GM12878 (cell line): ENCODE measurements around the gene HMGB1. TPM values are rescaled to one million over a fixed set of nuclear protein-coding genes. Genes with fewer than 3 reads are reported as not detected.
A peak's percentile ranks its signal among the peaks of the same experiment; 100 is the strongest.

Experiments used
- ATF7 ChIP-seq: fragments of 450-650 bp; IDR thresholded peaks from 2 replicates; pipeline ENCODE4 v1.6.1; 2016; ENCODE audit warnings: low read depth, mild to moderate bottlenecking
- CBFB ChIP-seq: IDR thresholded peaks from 2 replicates; pipeline ENCODE4 v1.6.1; 2016; ENCODE audit warnings: antibody characterized with exemption, low read depth
- CHD2 ChIP-seq: IDR thresholded peaks from 2 replicates; pipeline ENCODE4 v1.6.1; 2011; ENCODE audit warnings: low read depth, low read length, improper control_type of control experiment, borderline replicate concordance
- DPF2 ChIP-seq: fragments of 450-650 bp; IDR thresholded peaks from 2 replicates; pipeline ENCODE4 v1.6.1; 2017; ENCODE audit warnings: mild to moderate bottlenecking
- IKZF2 ChIP-seq, 2 experiments: fragments of 450-650 bp; IDR thresholded peaks; 2 replicates each; pipeline ENCODE4 v1.6.1; 2017; ENCODE audit warnings: mild to moderate bottlenecking in 2 of 2, moderate library complexity in 2 of 2
- IRF4 ChIP-seq: IDR thresholded peaks from 2 replicates; pipeline ENCODE4 v1.6.1; 2011; ENCODE audit warnings: low read depth, low read length
- JUND ChIP-seq: IDR thresholded peaks from 2 replicates; pipeline ENCODE4 v1.6.1; 2012; ENCODE audit warnings: low read depth, mild to moderate bottlenecking, low read length, improper control_type of control experiment, moderate library complexity
- LARP7 ChIP-seq: fragments of 450-650 bp; IDR thresholded peaks from 2 replicates; pipeline ENCODE4 v1.6.1; 2017; ENCODE audit warnings: mild to moderate bottlenecking
- MEF2A ChIP-seq: IDR thresholded peaks from 2 replicates; pipeline ENCODE4 v1.6.1; 2011; ENCODE audit warnings: low read depth, mild to moderate bottlenecking, low read length, moderate library complexity; ENCODE audit not compliant: insufficient read depth
- NBN ChIP-seq: fragments of 450-650 bp; IDR thresholded peaks from 2 replicates; pipeline ENCODE4 v1.6.1; 2016
- NR2F1 ChIP-seq: fragments of 450-650 bp; conservative IDR thresholded peaks from 2 replicates; pipeline ENCODE4 v1.6.1; 2017; ENCODE audit warnings: mild to moderate bottlenecking
- PAX8 ChIP-seq: fragments of 450-650 bp; IDR thresholded peaks from 2 replicates; pipeline ENCODE4 v1.6.1; 2017; ENCODE audit warnings: mild to moderate bottlenecking, moderate library complexity
- POLR2A ChIP-seq: IDR thresholded peaks from 2 replicates; pipeline ENCODE4 v1.6.1; 2011; ENCODE audit warnings: low read depth, mild to moderate bottlenecking, low read length
- RUNX3 ChIP-seq: IDR thresholded peaks from 2 replicates; pipeline ENCODE4 v1.6.1; 2012; ENCODE audit warnings: low read length, inconsistent platforms
- STAT3 ChIP-seq: IDR thresholded peaks from 2 replicates; pipeline ENCODE4 v1.6.1; 2011; ENCODE audit warnings: low read depth, low read length, improper control_type of control experiment
- SUPT20H ChIP-seq: IDR thresholded peaks from 2 replicates; pipeline ENCODE4 v1.6.1; 2011; ENCODE audit warnings: low read depth, mild to moderate bottlenecking, low read length, moderate library complexity, borderline replicate concordance; ENCODE audit not compliant: control insufficient read depth
- polyA plus RNA-seq, 11 experiments: library from polyadenylated mRNA; depleted of rRNA in 4 of 11; unstranded in 6 of 11; stranded (reverse) in 5 of 11; fragments of >200 nt; fragmentation: Nextera tagmentation in 4 of 11; fragmentation: Illumina TruSeq in 1 of 11; extraction: Ambion mirVana in 4 of 11; extraction: Trizol in 1 of 11; gene quantifications; 1 replicate in 1 of 11; 2 replicates in 10 of 11; pipeline versions ENCODE4 v1.2.1 to v1.2.3, GENCODE V29; 2011 to 2016; ENCODE audit warnings: inconsistent platforms in 2 of 11, missing spikeins in 2 of 11, low read depth in 1 of 11
- total RNA-seq, 4 experiments: library from RNA; depleted of rRNA in 3 of 4; stranded (reverse); fragments of >200 nt in 3 of 4; fragmentation: Illumina TruSeq in 1 of 4; extraction: Trizol in 1 of 4; gene quantifications; 2 replicates each; pipeline versions ENCODE4 v1.2.1 to v1.2.3, GENCODE V29; 2013 to 2021
- TF ChIP-seq, protein P1 (sequence below): fragments of 450-650 bp; IDR thresholded peaks from 2 replicates; pipeline ENCODE4 v1.6.1; 2017; ENCODE audit warnings: mild to moderate bottlenecking
- TF ChIP-seq, protein P2 (sequence below): IDR thresholded peaks from 2 replicates; pipeline ENCODE4 v1.6.1; 2011; ENCODE audit warnings: borderline replicate concordance, low read depth, mild to moderate bottlenecking, moderate library complexity, low read length; ENCODE audit not compliant: insufficient read depth, poor library complexity, severe bottlenecking
- TF ChIP-seq, protein P3 (sequence below): fragments of 450-650 bp; IDR thresholded peaks from 2 replicates; pipeline ENCODE4 v1.6.1; 2017; ENCODE audit warnings: mild to moderate bottlenecking, moderate library complexity
- TF ChIP-seq, protein P4 (sequence below): IDR thresholded peaks from 2 replicates; pipeline ENCODE4 v1.6.1; 2012; ENCODE audit warnings: low read length, inconsistent platforms
- TF ChIP-seq, protein P5 (sequence below): IDR thresholded peaks from 2 replicates; pipeline ENCODE4 v1.6.1; 2011; ENCODE audit warnings: low read depth, low read length, improper control_type of control experiment, borderline replicate concordance

The HMGB1 gene
- total and polyA plus RNA-seq, 10 of the 15 experiments (the other 5 are each of a cell fraction or from before 2014, with no cell fraction given): 365 to 2,529 (median 1,396) TPM

DNA sequence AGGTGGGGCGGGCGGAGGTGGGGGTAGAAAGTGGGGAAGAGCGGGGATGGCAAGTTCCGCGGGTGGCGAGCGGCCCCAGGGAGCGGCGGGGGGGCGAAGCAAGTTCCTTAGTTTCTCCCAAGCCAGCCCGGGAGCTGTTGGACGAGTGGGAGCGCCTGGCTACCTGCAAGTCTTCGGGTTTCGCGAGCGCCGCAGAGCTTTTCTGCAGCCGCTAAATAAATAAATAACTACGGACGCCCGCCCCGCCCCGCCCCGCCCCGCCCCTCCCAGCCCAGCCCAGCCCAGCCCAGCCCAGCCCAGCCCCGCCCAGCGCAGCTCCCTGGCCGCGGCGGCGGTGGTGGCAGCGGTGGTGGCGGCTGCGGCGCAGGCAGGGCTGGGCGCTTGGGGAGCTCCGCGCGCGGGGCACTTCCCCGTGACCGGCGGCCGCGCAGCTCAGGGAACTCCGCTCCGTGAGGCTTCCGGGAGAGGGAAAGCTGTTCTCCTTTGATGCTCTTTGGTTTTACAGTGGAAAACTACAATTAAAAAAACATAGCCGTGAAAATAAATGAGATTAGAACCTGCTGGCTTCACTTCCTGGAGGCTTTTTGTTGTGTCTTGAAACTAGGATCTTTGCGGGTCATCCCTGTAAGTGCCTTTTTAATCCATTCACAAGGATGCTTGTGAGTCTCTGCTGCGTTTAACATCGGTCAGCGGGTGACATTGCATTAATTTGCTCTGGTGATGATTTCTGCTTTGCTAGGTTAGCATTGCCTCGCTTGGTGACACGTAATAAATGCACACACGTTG is 43.5 kb downstream of the HMGB1 start, which contains the start of gene UBE2L5 (continued):
- TF ChIP-seq, protein P1, sequence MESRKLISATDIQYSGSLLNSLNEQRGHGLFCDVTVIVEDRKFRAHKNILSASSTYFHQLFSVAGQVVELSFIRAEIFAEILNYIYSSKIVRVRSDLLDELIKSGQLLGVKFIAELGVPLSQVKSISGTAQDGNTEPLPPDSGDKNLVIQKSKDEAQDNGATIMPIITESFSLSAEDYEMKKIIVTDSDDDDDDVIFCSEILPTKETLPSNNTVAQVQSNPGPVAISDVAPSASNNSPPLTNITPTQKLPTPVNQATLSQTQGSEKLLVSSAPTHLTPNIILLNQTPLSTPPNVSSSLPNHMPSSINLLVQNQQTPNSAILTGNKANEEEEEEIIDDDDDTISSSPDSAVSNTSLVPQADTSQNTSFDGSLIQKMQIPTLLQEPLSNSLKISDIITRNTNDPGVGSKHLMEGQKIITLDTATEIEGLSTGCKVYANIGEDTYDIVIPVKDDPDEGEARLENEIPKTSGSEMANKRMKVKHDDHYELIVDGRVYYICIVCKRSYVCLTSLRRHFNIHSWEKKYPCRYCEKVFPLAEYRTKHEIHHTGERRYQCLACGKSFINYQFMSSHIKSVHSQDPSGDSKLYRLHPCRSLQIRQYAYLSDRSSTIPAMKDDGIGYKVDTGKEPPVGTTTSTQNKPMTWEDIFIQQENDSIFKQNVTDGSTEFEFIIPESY: no peak
- TF ChIP-seq, protein P2, sequence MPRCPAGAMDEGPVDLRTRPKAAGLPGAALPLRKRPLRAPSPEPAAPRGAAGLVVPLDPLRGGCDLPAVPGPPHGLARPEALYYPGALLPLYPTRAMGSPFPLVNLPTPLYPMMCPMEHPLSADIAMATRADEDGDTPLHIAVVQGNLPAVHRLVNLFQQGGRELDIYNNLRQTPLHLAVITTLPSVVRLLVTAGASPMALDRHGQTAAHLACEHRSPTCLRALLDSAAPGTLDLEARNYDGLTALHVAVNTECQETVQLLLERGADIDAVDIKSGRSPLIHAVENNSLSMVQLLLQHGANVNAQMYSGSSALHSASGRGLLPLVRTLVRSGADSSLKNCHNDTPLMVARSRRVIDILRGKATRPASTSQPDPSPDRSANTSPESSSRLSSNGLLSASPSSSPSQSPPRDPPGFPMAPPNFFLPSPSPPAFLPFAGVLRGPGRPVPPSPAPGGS: no peak
- TF ChIP-seq, protein P3, sequence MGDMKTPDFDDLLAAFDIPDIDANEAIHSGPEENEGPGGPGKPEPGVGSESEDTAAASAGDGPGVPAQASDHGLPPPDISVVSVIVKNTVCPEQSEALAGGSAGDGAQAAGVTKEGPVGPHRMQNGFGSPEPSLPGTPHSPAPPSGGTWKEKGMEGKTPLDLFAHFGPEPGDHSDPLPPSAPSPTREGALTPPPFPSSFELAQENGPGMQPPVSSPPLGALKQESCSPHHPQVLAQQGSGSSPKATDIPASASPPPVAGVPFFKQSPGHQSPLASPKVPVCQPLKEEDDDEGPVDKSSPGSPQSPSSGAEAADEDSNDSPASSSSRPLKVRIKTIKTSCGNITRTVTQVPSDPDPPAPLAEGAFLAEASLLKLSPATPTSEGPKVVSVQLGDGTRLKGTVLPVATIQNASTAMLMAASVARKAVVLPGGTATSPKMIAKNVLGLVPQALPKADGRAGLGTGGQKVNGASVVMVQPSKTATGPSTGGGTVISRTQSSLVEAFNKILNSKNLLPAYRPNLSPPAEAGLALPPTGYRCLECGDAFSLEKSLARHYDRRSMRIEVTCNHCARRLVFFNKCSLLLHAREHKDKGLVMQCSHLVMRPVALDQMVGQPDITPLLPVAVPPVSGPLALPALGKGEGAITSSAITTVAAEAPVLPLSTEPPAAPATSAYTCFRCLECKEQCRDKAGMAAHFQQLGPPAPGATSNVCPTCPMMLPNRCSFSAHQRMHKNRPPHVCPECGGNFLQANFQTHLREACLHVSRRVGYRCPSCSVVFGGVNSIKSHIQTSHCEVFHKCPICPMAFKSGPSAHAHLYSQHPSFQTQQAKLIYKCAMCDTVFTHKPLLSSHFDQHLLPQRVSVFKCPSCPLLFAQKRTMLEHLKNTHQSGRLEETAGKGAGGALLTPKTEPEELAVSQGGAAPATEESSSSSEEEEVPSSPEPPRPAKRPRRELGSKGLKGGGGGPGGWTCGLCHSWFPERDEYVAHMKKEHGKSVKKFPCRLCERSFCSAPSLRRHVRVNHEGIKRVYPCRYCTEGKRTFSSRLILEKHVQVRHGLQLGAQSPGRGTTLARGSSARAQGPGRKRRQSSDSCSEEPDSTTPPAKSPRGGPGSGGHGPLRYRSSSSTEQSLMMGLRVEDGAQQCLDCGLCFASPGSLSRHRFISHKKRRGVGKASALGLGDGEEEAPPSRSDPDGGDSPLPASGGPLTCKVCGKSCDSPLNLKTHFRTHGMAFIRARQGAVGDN: 0 out of 2 replicates have a peak, but pooled peaks have one; percentile 18
- TF ChIP-seq JUND (no peak), STAT3 (no peak), NR2F1 (no peak), PAX8 (no peak), MEF2A (no peak), IRF4 (no peak), ATF7 (no peak), IKZF2 (IDR thresholded peaks at IDR 0.05) (no peak), LARP7 (no peak), NBN (0 out of 2 replicates have a peak, but pooled peaks have one; percentile 44), CBFB (no peak), SUPT20H (no peak), RUNX3 (no peak), CHD2 (no peak), DPF2 (peak; percentile 68; the same call in 1 of the 2 replicates), POLR2A (peak; percentile 75)
- TF ChIP-seq, protein P4, sequence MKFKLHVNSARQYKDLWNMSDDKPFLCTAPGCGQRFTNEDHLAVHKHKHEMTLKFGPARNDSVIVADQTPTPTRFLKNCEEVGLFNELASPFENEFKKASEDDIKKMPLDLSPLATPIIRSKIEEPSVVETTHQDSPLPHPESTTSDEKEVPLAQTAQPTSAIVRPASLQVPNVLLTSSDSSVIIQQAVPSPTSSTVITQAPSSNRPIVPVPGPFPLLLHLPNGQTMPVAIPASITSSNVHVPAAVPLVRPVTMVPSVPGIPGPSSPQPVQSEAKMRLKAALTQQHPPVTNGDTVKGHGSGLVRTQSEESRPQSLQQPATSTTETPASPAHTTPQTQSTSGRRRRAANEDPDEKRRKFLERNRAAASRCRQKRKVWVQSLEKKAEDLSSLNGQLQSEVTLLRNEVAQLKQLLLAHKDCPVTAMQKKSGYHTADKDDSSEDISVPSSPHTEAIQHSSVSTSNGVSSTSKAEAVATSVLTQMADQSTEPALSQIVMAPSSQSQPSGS: no peak
- TF ChIP-seq, protein P5, sequence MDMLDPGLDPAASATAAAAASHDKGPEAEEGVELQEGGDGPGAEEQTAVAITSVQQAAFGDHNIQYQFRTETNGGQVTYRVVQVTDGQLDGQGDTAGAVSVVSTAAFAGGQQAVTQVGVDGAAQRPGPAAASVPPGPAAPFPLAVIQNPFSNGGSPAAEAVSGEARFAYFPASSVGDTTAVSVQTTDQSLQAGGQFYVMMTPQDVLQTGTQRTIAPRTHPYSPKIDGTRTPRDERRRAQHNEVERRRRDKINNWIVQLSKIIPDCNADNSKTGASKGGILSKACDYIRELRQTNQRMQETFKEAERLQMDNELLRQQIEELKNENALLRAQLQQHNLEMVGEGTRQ: no peak
